GM21576 (cell line): ENCODE data around the gene YPEL4.
"Not testable (repeated sequence)": the region's sequence is repeated elsewhere in the genome, so short reads cannot be mapped to it uniquely, and the experiment has no call there.

Experiments used
- ATAC-seq: cut with Tn5 transposase; IDR thresholded peaks from one replicate; pipeline ENCODE4 v1.9.1; 2021; ENCODE audit warnings: mild to moderate bottlenecking, moderate library complexity; ENCODE audit not compliant: unreplicated experiment

Gene YPEL4

GRCh38 chr11:57649826-57650738, at the start of gene YPEL4:
Gene YPEL4 (minus strand): TSS chr11:57649912. CDS start chr11:57647107, 2,805 bp downstream.
- no peak for ATAC-seq

- ATAC-seq: no peak
Observed at GRCh38 chr11:57698843-57699365, 49.2 kb upstream of the YPEL4 start.

- ATAC-seq: not testable (repeated sequence)
Observed at GRCh38 chr11:57690474-57690873, 40.8 kb upstream of the YPEL4 start.

GRCh38 chr11:57681168-57681567, 31.5 kb upstream of the YPEL4 start:
- ATAC-seq: no peak

GRCh38 chr11:57680552-57680874, 30.8 kb upstream of the YPEL4 start:
- ATAC-seq: peak; percentile 35

- no peak for ATAC-seq
Observed at GRCh38 chr11:57679396-57679795, 29.7 kb upstream of the YPEL4 start.

- no peak for ATAC-seq
Observed at GRCh38 chr11:57675176-57675941, 25.6 kb upstream of the YPEL4 start.

GRCh38 chr11:57674251-57674650, 24.5 kb upstream of the YPEL4 start:
- no peak for ATAC-seq

- peak; percentile 7 for ATAC-seq
Observed at GRCh38 chr11:57668434-57668782, 18.7 kb upstream of the YPEL4 start.

- ATAC-seq: peak; percentile 80
Observed at GRCh38 chr11:57667736-57668433, 18.2 kb upstream of the YPEL4 start, which contains the start of gene ZDHHC5. Gene ZDHHC5 (plus strand): TSS chr11:57668114. CDS start chr11:57673091, 4,977 bp downstream.

- peak; percentile 61 for ATAC-seq
Observed at GRCh38 chr11:57667117-57667735, 17.5 kb upstream of the YPEL4 start.

GRCh38 chr11:57663975-57664374, 14.3 kb upstream of the YPEL4 start:
- no peak for ATAC-seq

GRCh38 chr11:57662893-57663292, 13.2 kb upstream of the YPEL4 start:
- ATAC-seq: no peak

- ATAC-seq: no peak
Observed at GRCh38 chr11:57659669-57660068, 10.0 kb upstream of the YPEL4 start.

- no peak for ATAC-seq
Observed at GRCh38 chr11:57658023-57658361, 8.3 kb upstream of the YPEL4 start.

- peak; percentile 98 for ATAC-seq
Observed at GRCh38 chr11:57657194-57658022, 7.7 kb upstream of the YPEL4 start, which contains the start of gene CLP1. Gene CLP1 (plus strand): TSS chr11:57657762. CDS start chr11:57659477, 1,715 bp downstream.

GRCh38 chr11:57656885-57657193, 7.1 kb upstream of the YPEL4 start:
- no peak for ATAC-seq

- no peak for ATAC-seq
Observed at GRCh38 chr11:57653163-57653562, 3.5 kb upstream of the YPEL4 start.

- no peak for ATAC-seq
Observed at GRCh38 chr11:57652662-57653061, 3.0 kb upstream of the YPEL4 start.

- ATAC-seq: not testable (repeated sequence)
Observed at GRCh38 chr11:57652230-57652629, 2.5 kb upstream of the YPEL4 start.
